ENCODE results near the gene CTAGE9. TPM values are rescaled to one million over a fixed set of nuclear protein-coding genes. Genes with fewer than 3 reads are reported as not detected.

CTAGE9 gene
- total and polyA plus RNA-seq, 2 of the 8 experiments (the other 6 are each of a cell fraction or from before 2014, with no cell fraction given) = not detected

- Histone ChIP-seq H4K8ac (ENCODE audit: extremely low read depth, insufficient read depth, low read length) (no peak overlapping the region), H3K27me3 (replicated peaks in 1 of 4; ENCODE audit: control insufficient read depth in 3 of 4, extremely low read depth in 1 of 4, insufficient read depth in 3 of 4, low read length in 3 of 4) (no peaks in the 10 kb centered on the region), H3K4me2 (ENCODE audit: insufficient read depth in 1 of 2, low read depth in 2 of 2, low read length in 2 of 2) (no peak overlapping the region), H4K91ac (replicated peaks; ENCODE audit: insufficient read length, low read length) (no peak overlapping the region), H2AK5ac (ENCODE audit: low read depth, low read length) (no peak overlapping the region), H2BK12ac (ENCODE audit: low read depth, low read length) (no peak overlapping the region), H3K36me3 (ENCODE audit: control insufficient read depth in 2 of 4, insufficient read depth in 4 of 4, low read length in 3 of 4) (no peaks in the 10 kb centered on the region), H2BK20ac (ENCODE audit: low read length) (no peak overlapping the region), H2BK120ac (replicated peaks; ENCODE audit: low read depth, low read length) (no peak overlapping the region), H3K56ac (replicated peaks; ENCODE audit: insufficient read length, low read depth, low read length) (no peak overlapping the region), H3K4me1 (replicated peaks in 1 of 4; ENCODE audit: control insufficient read depth in 3 of 4, insufficient read depth in 4 of 4, low read length in 3 of 4) (no peaks in the 10 kb centered on the region), H3K4me3 (ENCODE audit: extremely low read depth in 1 of 4, insufficient read depth in 2 of 4, low read depth in 3 of 4, low read length in 4 of 4) (no peak overlapping the region), H3K18ac (ENCODE audit: extremely low read depth, low read length) (no peak overlapping the region), H3K9me3 (ENCODE audit: insufficient read depth in 2 of 2, low read depth in 1 of 2, low read length in 1 of 2) (0 out of 4 replicates have a peak, but pooled peaks cover 0 to 1% of the 10 kb centered on the region in 2 experiments), H2BK5ac (ENCODE audit: low read depth, low read length) (no peak overlapping the region), H3K9ac (replicated peaks in 1 of 4; ENCODE audit: extremely low read depth in 1 of 4, low read depth in 3 of 4, low read length in 3 of 4) (no peak overlapping the region), H3K14ac (ENCODE audit: insufficient read length) (no peak overlapping the region), H4K20me1 (replicated peaks in 1 of 2; ENCODE audit: control insufficient read depth in 1 of 2, insufficient read depth in 2 of 2, low read length in 2 of 2) (no peaks in the 10 kb centered on the region), H3K23me2 (ENCODE audit: low read depth, low read length) (no peaks in the 10 kb centered on the region), H3K4ac (replicated peaks; ENCODE audit: insufficient read length, low read depth, low read length) (no peak overlapping the region), H4K5ac (ENCODE audit: insufficient read length, low read depth, low read length) (no peak overlapping the region), H3K23ac (ENCODE audit: insufficient read length) (no peak overlapping the region), H2BK15ac (ENCODE audit: low read length) (no peak overlapping the region), H3K79me1 (ENCODE audit: low read depth, low read length) (no peaks in the 10 kb centered on the region), H3K27ac (ENCODE audit: low read depth, low read length) (no peak overlapping the region), H3K79me2 (ENCODE audit: control insufficient read depth in 1 of 2, insufficient read depth in 2 of 2, low read length in 2 of 2) (no peaks in the 10 kb centered on the region), H2AFZ (ENCODE audit: low read length) (no peak overlapping the region)
- 86% methylated on average over 2 of the region's 2 CpGs; no CpG with 5 or more reads in 1 of the 2 experiments for WGBS, 2 experiments (ENCODE audit: extremely low coverage in 1 of 2, insufficient coverage in 1 of 2, insufficient read length in 1 of 2, insufficient replicate concordance in 2 of 2, low coverage in 1 of 2, low lambda C conversion rate in 2 of 2, missing lambda C conversion rate in 1 of 2)
- ChIA-PET POLR2A (ENCODE audit: partially characterized antibody) (no interaction called here), CTCF (ENCODE audit: partially characterized antibody) (interaction anchor here (0.8 to 1.9 kb wide), 4 partner anchors 24 to 204 kb away, joined by 3 to 5 read pairs (median 4); no protein-coding TSS in a partner anchor)
- no peak for TF ChIP-seq EZH2 (IDR thresholded peaks at IDR 0.05; ENCODE audit: low read depth, low read length, severe bottlenecking)
- no peak for TF ChIP-seq NRF1 (IDR thresholded peaks at IDR 0.05; ENCODE audit: low read depth, low read length)
- TF ChIP-seq BRCA1 (IDR thresholded peaks at IDR 0.05; ENCODE audit: low read depth, low read length) = no peak
- TF ChIP-seq TAF7 (optimal IDR thresholded peaks at IDR 0.05; ENCODE audit: borderline replicate concordance, low read depth, low read length) = no peak
- no peak for TF ChIP-seq TEAD4 (IDR thresholded peaks at IDR 0.05; ENCODE audit: low read depth, low read length)
- no peak for TF ChIP-seq KDM4A (IDR thresholded peaks at IDR 0.05; ENCODE audit: low read depth, low read length, severe bottlenecking)
- TF ChIP-seq TCF12 (IDR thresholded peaks at IDR 0.05; ENCODE audit: low read depth, low read length) = no peak
- TF ChIP-seq POLR2A (IDR thresholded peaks at IDR 0.05; ENCODE audit: control extremely low read depth in 1 of 2, low read depth in 2 of 2, low read length in 2 of 2) = no peak
- no peak for TF ChIP-seq TAF1 (IDR thresholded peaks at IDR 0.05; ENCODE audit: low read depth, low read length)
- no peak for TF ChIP-seq JUN (IDR thresholded peaks at IDR 0.05; ENCODE audit: low read depth, low read length)
- no peak for DNase-seq (ENCODE audit: low read depth in 1 of 2, low spot score in 2 of 2)
- FAIRE-seq = no peak
Measured at GRCh38 chr6:131721161-131721560, 10.3 kb upstream of the CTAGE9 start.
